HCT116 (cell line): ENCODE results near the gene ST6GALNAC4. TPM values are rescaled to one million over a fixed set of nuclear protein-coding genes. Genes with fewer than 3 reads are reported as not detected.

Experiments
- ATAC-seq: fragments of 200-7000 bp; cut with Tn5 transposase; 2 replicates; pipeline ENCODE4 v1.9.1; 2020; ENCODE audit warnings: mild to moderate bottlenecking, moderate library complexity
- BruUV-seq: library from RNA; stranded (reverse); fragments of 400-500 nt; replicated peaks from 2 replicates; lab custom pipeline; 2021; lab: Mats Ljungman, UMichigan
- CTCF ChIA-PET: fragments of 300-600 bp; sonication (Branson Sonifier 250); formaldehyde crosslinking; loops from one replicate; lab custom pipeline; 2021; ENCODE audit warnings: antibody characterized with exemption; lab: Charles Lee
- POLR2A ChIA-PET: fragments of 300-600, 350-600 bp; sonication (Branson Sonifier 250); formaldehyde crosslinking; loops from one replicate; lab custom pipeline; 2021; ENCODE audit warnings: antibody characterized with exemption; lab: Charles Lee
- RAD21 ChIA-PET, 2 experiments: fragments of 300-600 bp; sonication (Branson Sonifier 250); formaldehyde crosslinking; loops; one replicate each; lab custom pipeline; 2023; ENCODE audit warnings: low total read pairs in 2 of 2; ENCODE audit not compliant: uncharacterized antibody in 2 of 2, unreplicated experiment in 2 of 2, low non-redundant PET in 1 of 2; lab: Charles Lee
- DNase-seq: peaks from one replicate; pipeline ENCODE4 v3.0.0-alpha.2; 2010; ENCODE audit warnings: low read depth, low spot score
- H2AFZ ChIP-seq: fragments of 200-600 bp; shearing (Covaris generic), sonication (generic); 2 replicates; pipeline ENCODE4 v1.6.1; 2017; ENCODE audit warnings: low read depth, mixed run types, mixed read lengths, antibody characterized with exemption, low read length; ENCODE audit not compliant: poor library complexity, severe bottlenecking
- H3K27ac ChIP-seq: 2 replicates; pipeline ENCODE4 v1.5.1; 2012; ENCODE audit warnings: low read depth, low read length
- H3K27me3 ChIP-seq: fragments of 200-600 bp; sonication (generic); 2 replicates; pipeline ENCODE4 v1.6.1; 2016; ENCODE audit warnings: mixed run types, low read length, mixed read lengths; ENCODE audit not compliant: insufficient read depth
- H3K36me3 ChIP-seq, 2 experiments: fragments of 200-500 bp in 1 of 2; fragments of 200-600 bp in 1 of 2; sonication (Bioruptor generic) in 1 of 2; sonication (generic) in 1 of 2; 2 replicates each; pipeline versions ENCODE4 v1.5.1 to v1.6.1; 2014 to 2016; ENCODE audit warnings: low read length in 2 of 2, inconsistent platforms in 1 of 2, mixed read lengths in 1 of 2, mixed run types in 1 of 2; ENCODE audit not compliant: insufficient read depth in 2 of 2, control insufficient read depth in 1 of 2
- H3K4me1 ChIP-seq, 2 experiments: fragments of 200-600 bp in 1 of 2; sonication (generic) in 1 of 2; 2 replicates each; pipeline versions ENCODE4 v1.5.1 to v1.6.1; 2012 to 2017; ENCODE audit warnings: low read length in 2 of 2, inconsistent platforms in 1 of 2, mild to moderate bottlenecking in 1 of 2, mixed read lengths in 1 of 2, mixed run types in 1 of 2, moderate library complexity in 1 of 2; ENCODE audit not compliant: insufficient read depth in 2 of 2, control insufficient read depth in 1 of 2
- H3K4me2 ChIP-seq: fragments of 200-600 bp; sonication (generic); 2 replicates; pipeline ENCODE4 v1.6.1; 2017; ENCODE audit warnings: mixed run types, low read length, mixed read lengths
- H3K4me3 ChIP-seq, 2 experiments: fragments of 200-600 bp in 1 of 2; sonication (generic) in 1 of 2; replicated peaks in 1 of 2; 2 replicates each; pipeline ENCODE4 v1.5.1; 2011 to 2016; ENCODE audit warnings: low read length in 2 of 2, control low read depth in 1 of 2, low read depth in 1 of 2, mild to moderate bottlenecking in 1 of 2, mixed read lengths in 1 of 2, mixed run types in 1 of 2
- H3K79me2 ChIP-seq: fragments of 200-600 bp; sonication (generic); 2 replicates; pipeline ENCODE4 v1.6.1; 2017; ENCODE audit warnings: mild to moderate bottlenecking, mixed run types, low read length, moderate library complexity, mixed read lengths; ENCODE audit not compliant: insufficient read depth
- H3K9ac ChIP-seq: fragments of 200-600 bp; sonication (generic); 2 replicates; pipeline ENCODE4 v1.6.1; 2016; ENCODE audit warnings: low read length, mixed read lengths
- H3K9me2 ChIP-seq: fragments of 200-600 bp; sonication (generic), shearing (Covaris generic); 2 replicates; pipeline ENCODE4 v1.6.1; 2017; ENCODE audit warnings: mixed run types, mild to moderate bottlenecking, moderate library complexity; ENCODE audit not compliant: insufficient read depth
- H3K9me3 ChIP-seq, 2 experiments: fragments of 200-500 bp in 1 of 2; fragments of 200-600 bp in 1 of 2; sonication (Bioruptor generic) in 1 of 2; sonication (generic) in 1 of 2; 2 replicates each; pipeline ENCODE4 v1.6.1; 2014 to 2017; ENCODE audit warnings: low read length in 2 of 2, mixed read lengths in 2 of 2, inconsistent platforms in 1 of 2, low read depth in 1 of 2, mild to moderate bottlenecking in 1 of 2, mixed run types in 1 of 2, moderate library complexity in 1 of 2; ENCODE audit not compliant: control insufficient read depth in 1 of 2, insufficient read depth in 1 of 2
- H4K20me1 ChIP-seq: fragments of 200-600 bp; sonication (generic), shearing (Covaris generic); 2 replicates; pipeline ENCODE4 v1.6.1; 2017; ENCODE audit warnings: mixed run types, mild to moderate bottlenecking, moderate library complexity; ENCODE audit not compliant: insufficient read depth
- ATF3 ChIP-seq: IDR thresholded peaks from 2 replicates; pipeline ENCODE4 v1.6.1; 2012
- CEBPB ChIP-seq: IDR thresholded peaks from 2 replicates; pipeline ENCODE4 v1.6.1; 2012; ENCODE audit warnings: low read depth
- CTCF ChIP-seq, 3 experiments: fragments of 200-600 bp in 1 of 3; sonication (generic) in 1 of 3; IDR thresholded peaks in 2 of 3; conservative IDR thresholded peaks in 1 of 3; 2 replicates each; pipeline ENCODE4 v1.5.1; 2012 to 2017; ENCODE audit warnings: low read depth in 2 of 3, low read length in 2 of 3, antibody characterized with exemption in 1 of 3, borderline replicate concordance in 1 of 3, control low read depth in 1 of 3, mild to moderate bottlenecking in 1 of 3, mixed read lengths in 1 of 3, mixed run types in 1 of 3, moderate library complexity in 1 of 3; ENCODE audit not compliant: insufficient read depth in 1 of 3
- EGR1 ChIP-seq: IDR thresholded peaks from 2 replicates; pipeline ENCODE4 v1.6.1; 2012; ENCODE audit warnings: low read depth
- ELF1 ChIP-seq: IDR thresholded peaks from 2 replicates; pipeline ENCODE4 v1.6.1; 2012; ENCODE audit warnings: low read depth, borderline replicate concordance
- EZH2 ChIP-seq: fragments of 200-600 bp; sonication (generic); IDR thresholded peaks from 2 replicates; pipeline ENCODE4 v1.6.1; 2017; ENCODE audit warnings: antibody characterized with exemption, mixed run types
- JUND ChIP-seq: IDR thresholded peaks from 2 replicates; pipeline ENCODE4 v1.6.1; 2012
- MAX ChIP-seq: IDR thresholded peaks from 2 replicates; pipeline ENCODE4 v1.6.1; 2012
- POLR2A ChIP-seq: IDR thresholded peaks from 2 replicates; pipeline ENCODE4 v1.7.0; 2011; ENCODE audit warnings: borderline replicate concordance; ENCODE audit not compliant: insufficient read depth, insufficient read length; ENCODE audit errors: extremely low read depth
- RAD21 ChIP-seq: IDR thresholded peaks from 2 replicates; pipeline ENCODE4 v1.6.1; 2012; ENCODE audit warnings: low read depth, mild to moderate bottlenecking
- REST ChIP-seq: IDR thresholded peaks from 2 replicates; pipeline ENCODE4 v1.6.1; 2012; ENCODE audit warnings: low read depth
- SIN3A ChIP-seq: IDR thresholded peaks from 2 replicates; pipeline ENCODE4 v1.6.1; 2012; ENCODE audit warnings: low read depth
- SP1 ChIP-seq: IDR thresholded peaks from 2 replicates; pipeline ENCODE4 v1.6.1; 2012; ENCODE audit warnings: low read depth
- TCF7L2 ChIP-seq: IDR thresholded peaks from 2 replicates; pipeline ENCODE4 v1.7.0; 2011; ENCODE audit warnings: borderline replicate concordance, inconsistent platforms; ENCODE audit not compliant: insufficient read depth, insufficient read length; ENCODE audit errors: extremely low read depth
- YY1 ChIP-seq: IDR thresholded peaks from 2 replicates; pipeline ENCODE4 v1.6.1; 2011; ENCODE audit warnings: low read length, low read depth, moderate library complexity, mild to moderate bottlenecking; ENCODE audit not compliant: insufficient replicate concordance; ENCODE audit errors: extremely low read depth
- ZBTB33 ChIP-seq: IDR thresholded peaks from 2 replicates; pipeline ENCODE4 v1.6.1; 2011; ENCODE audit warnings: mild to moderate bottlenecking, low read length, moderate library complexity; ENCODE audit not compliant: insufficient replicate concordance; ENCODE audit errors: extremely low read depth
- ZFX ChIP-seq: fragments of 450-650 bp; IDR thresholded peaks from 2 replicates; pipeline ENCODE4 v1.6.1; 2017
- ZNF274 ChIP-seq: fragments of 200-500 bp; sonication (Bioruptor generic); IDR thresholded peaks from 2 replicates; pipeline ENCODE4 v1.6.1; 2014; ENCODE audit warnings: mild to moderate bottlenecking, low read depth, low read length, inconsistent platforms
- intact Hi-C: fragments of 100-400 bp; cut with micrococcal nuclease; formaldehyde crosslinking; loops from 2 replicates; pipeline ENCODE4 v1.10.0; 2022
- total RNA-seq: library from RNA; stranded (reverse); gene quantifications from one replicate; pipeline ENCODE4 v1.2.1, GENCODE V29; 2021; ENCODE audit not compliant: unreplicated experiment

Gene ST6GALNAC4
- total RNA-seq, 1 experiment from 2014 or later, result 49.4 TPM

- H3K4me3 ChIP-seq, result no peak overlapping the region
- ATAC-seq (no peak), DNase-seq (no peak)
- H3K4me2 ChIP-seq, result no peak overlapping the region
- ChIA-PET CTCF (no interaction called here), RAD21 (no interaction called here), POLR2A (no interaction called here)
- H3K36me3 ChIP-seq, result no peaks in the 10 kb centered on the region
- H3K9me2 ChIP-seq, result no peaks in the 10 kb centered on the region
- H3K27me3 ChIP-seq, result no peaks in the 10 kb centered on the region
- TF ChIP-seq POLR2A, result no peak
- TF ChIP-seq MAX, result no peak
- no peak for TF ChIP-seq SIN3A
- TF ChIP-seq CEBPB, result no peak
- TF ChIP-seq EGR1, result no peak
- no peak for TF ChIP-seq ATF3
- TF ChIP-seq TCF7L2, result no peak
- TF ChIP-seq ZFX, result no peak
- TF ChIP-seq ZBTB33, result no peak
- no peak for TF ChIP-seq ZNF274
- TF ChIP-seq JUND, result no peak
- no peak for TF ChIP-seq REST
- TF ChIP-seq CTCF (IDR thresholded peaks at IDR 0.05 in 2 of 3, conservative IDR thresholded peaks at IDR 0.05 in 1 of 3; ENCODE audit: borderline replicate concordance in 1 of 3, insufficient read depth in 1 of 3, low read depth in 2 of 3, low read length in 2 of 3), result no peak
- TF ChIP-seq YY1, result no peak
- no peak for TF ChIP-seq RAD21
- TF ChIP-seq EZH2, result no peak
- no peak for TF ChIP-seq SP1
- no peak for TF ChIP-seq ELF1
- H3K27ac ChIP-seq, result no peak overlapping the region
- no peak overlapping the region for H3K9ac ChIP-seq
- intact Hi-C loops, result no loop called here
- no TSS peak for BruUV-seq
- no peaks in the 10 kb centered on the region for H4K20me1 ChIP-seq
- H2AFZ ChIP-seq, result no peak overlapping the region
- H3K9me3 ChIP-seq, result no peaks in the 10 kb centered on the region
- no peaks in the 10 kb centered on the region for H3K4me1 ChIP-seq
- no peaks in the 10 kb centered on the region for H3K79me2 ChIP-seq
These were observed 53.6 kb downstream of the ST6GALNAC4 start for GRCh38 chr9:127863191-127863621.
